Loucy (cell line): ENCODE data around the gene APOD.

ENCODE experiments used
- EZH2phosphoT487 ChIP-seq: fragments of 200-600 bp; IDR thresholded peaks from 2 replicates; pipeline ENCODE4 v1.6.1; 2018; ENCODE audit warnings: antibody characterized with exemption, mild to moderate bottlenecking, moderate library complexity, borderline replicate concordance
- TF ChIP-seq, protein P1 (sequence below): fragments of 200-600 bp; sonication (generic); conservative IDR thresholded peaks from 2 replicates; pipeline ENCODE4 v1.5.1; 2014; ENCODE audit warnings: mild to moderate bottlenecking, antibody characterized with exemption, low read length

DNA sequence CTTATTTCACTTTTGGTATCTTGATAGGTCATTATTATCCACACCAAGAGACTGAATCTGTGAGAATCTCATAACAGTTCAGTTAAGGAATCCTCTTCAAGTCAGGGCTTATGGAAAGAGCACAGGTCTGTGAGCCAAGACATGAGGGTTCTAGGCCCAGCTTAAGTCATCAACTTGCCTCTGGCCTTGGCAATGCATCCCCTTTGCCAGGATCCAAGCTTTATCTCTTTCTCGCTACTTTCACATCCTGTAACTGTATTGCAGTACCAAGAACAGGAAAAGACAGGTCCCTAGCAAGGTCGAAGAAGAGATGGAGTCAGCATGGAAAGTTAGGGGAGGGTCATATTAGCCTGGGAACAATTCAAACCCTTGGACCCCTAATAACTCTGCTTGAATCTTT, 13.5 kb upstream of the APOD start:
- TF ChIP-seq, protein P1, sequence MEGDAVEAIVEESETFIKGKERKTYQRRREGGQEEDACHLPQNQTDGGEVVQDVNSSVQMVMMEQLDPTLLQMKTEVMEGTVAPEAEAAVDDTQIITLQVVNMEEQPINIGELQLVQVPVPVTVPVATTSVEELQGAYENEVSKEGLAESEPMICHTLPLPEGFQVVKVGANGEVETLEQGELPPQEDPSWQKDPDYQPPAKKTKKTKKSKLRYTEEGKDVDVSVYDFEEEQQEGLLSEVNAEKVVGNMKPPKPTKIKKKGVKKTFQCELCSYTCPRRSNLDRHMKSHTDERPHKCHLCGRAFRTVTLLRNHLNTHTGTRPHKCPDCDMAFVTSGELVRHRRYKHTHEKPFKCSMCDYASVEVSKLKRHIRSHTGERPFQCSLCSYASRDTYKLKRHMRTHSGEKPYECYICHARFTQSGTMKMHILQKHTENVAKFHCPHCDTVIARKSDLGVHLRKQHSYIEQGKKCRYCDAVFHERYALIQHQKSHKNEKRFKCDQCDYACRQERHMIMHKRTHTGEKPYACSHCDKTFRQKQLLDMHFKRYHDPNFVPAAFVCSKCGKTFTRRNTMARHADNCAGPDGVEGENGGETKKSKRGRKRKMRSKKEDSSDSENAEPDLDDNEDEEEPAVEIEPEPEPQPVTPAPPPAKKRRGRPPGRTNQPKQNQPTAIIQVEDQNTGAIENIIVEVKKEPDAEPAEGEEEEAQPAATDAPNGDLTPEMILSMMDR: no peak
- TF ChIP-seq EZH2phosphoT487: no peak
